Neural progenitor cell (in vitro differentiated cells): ENCODE results near the gene SORBS2.

Experiments
- EZH2phosphoT487 ChIP-seq: fragments of 200-600 bp; sonication (generic); IDR thresholded peaks from 2 replicates; pipeline ENCODE4 v1.6.1; 2017; ENCODE audit warnings: antibody characterized with exemption
- TF ChIP-seq, protein P1 (sequence below): fragments of 200-600 bp; sonication (generic); IDR thresholded peaks from 2 replicates; pipeline ENCODE4 v1.5.1; 2017; ENCODE audit warnings: antibody characterized with exemption, mild to moderate bottlenecking

DNA sequence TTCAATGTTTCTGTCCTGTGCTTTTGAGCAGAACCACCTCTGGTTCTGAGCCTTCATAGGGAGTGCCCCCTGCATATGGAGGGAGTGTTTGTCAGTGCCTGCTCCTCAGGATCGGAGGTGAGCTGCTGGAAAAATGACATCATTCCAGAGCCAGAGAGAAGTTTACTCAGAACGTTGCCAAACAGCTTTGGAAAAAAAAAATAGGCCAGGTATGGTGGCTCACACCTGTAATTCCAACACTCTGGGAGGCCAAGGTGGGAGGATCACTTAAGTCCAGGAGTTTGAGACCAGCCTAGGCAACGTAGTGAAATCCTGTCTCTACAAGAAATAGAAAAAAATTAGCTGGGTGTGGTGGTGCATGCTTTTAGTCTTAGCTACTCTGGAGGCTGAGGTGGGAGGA lies 249.5 kb downstream of the SORBS2 start:
- TF ChIP-seq, protein P1, sequence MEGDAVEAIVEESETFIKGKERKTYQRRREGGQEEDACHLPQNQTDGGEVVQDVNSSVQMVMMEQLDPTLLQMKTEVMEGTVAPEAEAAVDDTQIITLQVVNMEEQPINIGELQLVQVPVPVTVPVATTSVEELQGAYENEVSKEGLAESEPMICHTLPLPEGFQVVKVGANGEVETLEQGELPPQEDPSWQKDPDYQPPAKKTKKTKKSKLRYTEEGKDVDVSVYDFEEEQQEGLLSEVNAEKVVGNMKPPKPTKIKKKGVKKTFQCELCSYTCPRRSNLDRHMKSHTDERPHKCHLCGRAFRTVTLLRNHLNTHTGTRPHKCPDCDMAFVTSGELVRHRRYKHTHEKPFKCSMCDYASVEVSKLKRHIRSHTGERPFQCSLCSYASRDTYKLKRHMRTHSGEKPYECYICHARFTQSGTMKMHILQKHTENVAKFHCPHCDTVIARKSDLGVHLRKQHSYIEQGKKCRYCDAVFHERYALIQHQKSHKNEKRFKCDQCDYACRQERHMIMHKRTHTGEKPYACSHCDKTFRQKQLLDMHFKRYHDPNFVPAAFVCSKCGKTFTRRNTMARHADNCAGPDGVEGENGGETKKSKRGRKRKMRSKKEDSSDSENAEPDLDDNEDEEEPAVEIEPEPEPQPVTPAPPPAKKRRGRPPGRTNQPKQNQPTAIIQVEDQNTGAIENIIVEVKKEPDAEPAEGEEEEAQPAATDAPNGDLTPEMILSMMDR, result no peak
- TF ChIP-seq EZH2phosphoT487, result no peak
